GM18511 (cell line): Measurements from ENCODE around the gene FRMD6.

ENCODE experiments used
- ATAC-seq: cut with Tn5 transposase; IDR thresholded peaks from one replicate; pipeline ENCODE4 v1.9.1; 2021; ENCODE audit warnings: mild to moderate bottlenecking, moderate library complexity; ENCODE audit not compliant: unreplicated experiment

FRMD6 gene

GRCh38 chr14:51651388-51652167, at the start of gene FRMD6:
FRMD6 (plus strand) TSS chr14:51651910; CDS start chr14:51689837, 37,927 bp downstream.
- peak; percentile 78 for ATAC-seq

DNA sequence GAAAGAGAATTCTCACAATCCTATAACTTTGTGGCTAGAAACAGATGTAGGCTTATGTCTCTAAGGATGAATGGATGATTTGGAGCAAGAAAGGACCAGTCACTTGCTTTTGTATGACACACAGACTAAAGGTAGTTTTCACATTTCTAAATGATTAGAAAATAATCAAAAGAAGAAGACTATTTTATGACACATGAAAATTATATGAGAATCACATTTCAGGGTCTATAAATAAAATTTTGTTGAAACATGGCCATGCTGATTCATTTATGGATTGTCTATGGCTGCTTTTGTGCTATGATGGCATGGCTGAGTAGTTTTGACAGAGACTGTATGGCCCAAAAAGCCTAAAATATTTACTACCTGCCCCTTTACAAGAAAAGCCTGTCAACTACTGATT, 49.4 kb upstream of the FRMD6 start:
- no peak for ATAC-seq

- ATAC-seq, result no peak
Measured at GRCh38 chr14:51603495-51603894, 48.2 kb upstream of the FRMD6 start.

DNA sequence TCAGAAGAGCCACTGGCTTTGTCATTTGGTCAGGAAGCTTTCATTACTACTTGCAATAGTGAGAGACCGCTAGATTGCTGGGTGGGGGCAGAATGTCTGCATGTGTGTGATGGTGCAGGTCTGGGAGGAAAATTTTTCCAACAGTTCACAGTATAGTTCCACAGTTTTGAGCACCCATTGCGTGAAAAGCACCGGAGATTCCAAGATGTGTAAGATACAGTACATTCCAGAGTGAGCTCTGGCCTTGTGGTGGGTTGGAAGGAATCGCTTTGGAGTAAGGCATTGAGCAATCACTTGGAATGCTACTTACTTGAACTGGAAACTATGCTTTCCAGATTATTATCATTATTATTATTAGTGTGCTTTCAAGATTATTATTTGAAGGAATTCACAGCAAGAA, 47.6 kb upstream of the FRMD6 start:
- no peak for ATAC-seq

GRCh38 chr14:51605575-51605974, 46.1 kb upstream of the FRMD6 start:
- ATAC-seq, result no peak

DNA sequence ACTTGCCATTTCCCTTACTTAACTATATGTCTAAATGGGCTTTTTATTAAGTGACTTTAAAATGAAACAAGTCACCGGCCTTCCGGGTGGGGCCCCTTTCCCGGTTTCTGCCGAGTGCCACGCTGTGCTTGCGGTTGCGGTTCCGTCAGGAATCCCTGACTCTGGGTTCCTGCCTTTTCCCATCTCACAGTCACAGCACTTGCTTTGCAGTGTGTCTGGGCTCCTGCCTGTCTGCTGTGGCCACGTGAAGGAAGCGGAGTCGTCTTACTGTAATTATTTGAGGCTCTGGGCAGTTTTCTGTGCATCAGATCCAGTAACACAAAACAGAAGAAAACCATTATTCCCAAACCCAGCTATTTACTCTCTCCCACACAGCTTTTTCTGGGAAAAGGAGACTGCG, 44.0 kb upstream of the FRMD6 start:
- no peak for ATAC-seq

- ATAC-seq, result no peak
Measured at GRCh38 chr14:51609251-51609954, 42.3 kb upstream of the FRMD6 start.

DNA sequence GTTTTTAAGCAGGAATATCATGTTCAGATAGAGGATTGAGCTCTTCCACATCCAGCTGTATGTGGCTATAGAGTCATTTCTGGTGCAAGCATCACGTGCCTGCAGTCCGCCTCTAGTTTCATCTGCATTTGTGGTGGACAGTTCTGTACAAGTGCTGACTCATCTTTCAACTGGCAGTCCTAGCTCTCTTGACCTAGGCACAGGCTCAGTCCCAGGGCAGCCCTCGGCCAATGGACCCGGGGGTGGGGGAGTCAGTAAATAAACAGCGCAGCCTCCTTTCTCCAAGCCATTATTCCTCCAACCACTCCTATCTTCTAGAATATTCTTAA, 41.8 kb upstream of the FRMD6 start:
- ATAC-seq, result no peak

DNA sequence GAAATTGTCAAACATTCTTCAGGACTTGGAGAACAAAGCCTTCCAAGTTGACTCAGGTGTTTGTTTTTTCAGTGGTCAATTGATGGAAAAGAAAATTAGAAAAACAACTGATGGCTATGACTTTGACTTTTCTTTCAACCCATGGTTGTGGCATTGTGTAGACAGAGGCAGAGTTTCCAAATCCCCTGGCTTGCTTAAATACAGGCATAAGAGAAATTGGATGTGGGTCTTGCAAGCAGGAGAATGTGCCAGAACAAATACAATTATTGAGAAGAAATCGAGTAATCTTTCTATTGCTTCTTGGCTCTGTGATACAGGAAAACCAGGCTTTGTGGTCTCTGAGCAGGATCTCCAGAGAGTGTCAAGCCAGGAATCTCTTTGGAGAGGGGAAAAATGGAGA, 40.9 kb upstream of the FRMD6 start:
- no peak for ATAC-seq

DNA sequence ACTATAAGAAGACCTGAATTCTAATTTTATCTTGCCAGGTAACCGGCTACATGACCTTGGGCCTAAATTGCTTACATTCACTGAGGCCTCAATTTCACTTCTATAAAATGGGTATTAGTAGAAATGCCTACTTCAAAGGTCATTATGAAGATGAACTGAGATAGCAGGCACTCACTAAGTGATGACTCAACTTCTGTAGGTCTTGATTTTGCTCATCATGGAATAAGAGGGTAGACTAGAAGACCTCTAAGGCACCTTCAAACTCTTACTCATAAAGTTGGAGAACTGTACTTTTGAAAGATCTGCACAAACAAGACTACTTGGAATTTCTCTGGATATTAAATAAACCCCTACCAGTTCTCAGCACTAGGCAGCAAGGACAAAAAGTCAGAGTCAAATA, 39.3 kb upstream of the FRMD6 start:
- no peak for ATAC-seq

GRCh38 chr14:51613416-51613815, 38.3 kb upstream of the FRMD6 start:
- no peak for ATAC-seq

- ATAC-seq, result no peak
Measured at GRCh38 chr14:51614707-51615106, 37.0 kb upstream of the FRMD6 start.

GRCh38 chr14:51616256-51616655, 35.5 kb upstream of the FRMD6 start:
- no peak for ATAC-seq

DNA sequence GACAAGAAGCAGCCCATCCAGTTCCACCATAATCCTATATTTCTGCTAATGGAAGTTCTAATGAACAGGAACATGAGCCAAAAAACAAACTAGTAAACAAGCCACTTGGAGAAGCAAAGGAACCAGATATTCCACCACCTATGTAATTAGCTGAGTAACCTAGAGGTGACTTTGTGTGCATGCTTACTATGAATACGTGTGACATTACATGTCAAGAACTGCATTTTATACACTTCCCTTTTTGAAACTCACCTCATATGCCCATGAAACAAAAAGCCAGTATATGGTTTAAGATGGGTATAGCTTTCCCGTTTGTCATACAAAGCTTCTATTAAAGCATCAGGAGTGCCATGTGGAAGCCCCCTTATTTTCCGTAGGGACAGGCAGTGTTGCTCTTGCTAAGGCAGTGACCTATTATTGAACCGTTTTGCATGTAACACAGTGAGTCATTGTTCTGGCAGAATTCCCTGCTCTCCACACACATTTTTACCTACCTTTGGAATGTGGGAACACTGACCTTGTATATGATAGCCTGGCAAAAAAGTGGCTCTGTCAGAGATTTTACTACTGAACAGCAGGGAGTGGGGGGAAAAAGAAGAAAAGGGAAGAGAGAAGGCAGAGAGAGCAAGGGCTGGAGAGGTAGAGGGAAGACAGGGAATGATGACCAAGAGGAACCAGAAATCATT, 34.8 kb upstream of the FRMD6 start:
- ATAC-seq, result no peak

DNA sequence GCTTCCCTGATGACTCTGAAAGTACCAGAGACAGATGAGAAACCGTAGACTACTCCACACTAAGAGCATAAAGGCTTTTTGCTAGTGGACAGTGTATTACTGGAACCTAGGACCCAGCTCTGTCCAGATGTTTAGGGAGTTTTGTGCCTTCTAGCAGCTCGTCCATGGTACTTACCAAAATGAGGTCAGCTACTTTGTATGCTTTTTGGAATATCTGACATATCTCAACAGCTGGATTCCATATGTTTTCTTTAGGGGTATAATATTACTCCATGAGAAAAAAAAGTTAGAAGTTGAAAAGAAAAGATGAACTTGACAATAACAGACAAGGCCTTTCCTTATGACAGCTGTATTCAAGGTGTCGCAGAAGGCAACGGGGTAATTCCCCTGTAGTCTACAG, 32.1 kb upstream of the FRMD6 start:
- no peak for ATAC-seq

DNA sequence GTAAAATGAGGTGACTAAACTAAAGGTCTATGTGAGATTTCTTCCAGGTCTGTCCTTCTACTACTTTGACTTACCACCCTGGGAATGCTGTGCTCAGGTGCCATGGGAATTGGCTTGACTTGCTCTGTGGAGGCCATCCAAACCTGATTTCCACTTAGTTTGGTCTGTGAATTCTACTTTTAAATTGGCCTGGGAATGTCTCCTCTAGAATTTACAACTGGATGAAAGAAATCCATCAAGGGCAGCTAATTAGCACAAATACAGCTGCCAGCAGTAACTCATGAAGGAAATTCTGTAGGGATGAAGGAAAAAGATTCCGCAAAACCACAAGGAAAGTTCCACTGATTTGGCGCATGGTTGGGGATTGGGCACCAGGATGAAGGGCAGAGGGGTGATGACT, 31.7 kb upstream of the FRMD6 start:
- ATAC-seq, result no peak

DNA sequence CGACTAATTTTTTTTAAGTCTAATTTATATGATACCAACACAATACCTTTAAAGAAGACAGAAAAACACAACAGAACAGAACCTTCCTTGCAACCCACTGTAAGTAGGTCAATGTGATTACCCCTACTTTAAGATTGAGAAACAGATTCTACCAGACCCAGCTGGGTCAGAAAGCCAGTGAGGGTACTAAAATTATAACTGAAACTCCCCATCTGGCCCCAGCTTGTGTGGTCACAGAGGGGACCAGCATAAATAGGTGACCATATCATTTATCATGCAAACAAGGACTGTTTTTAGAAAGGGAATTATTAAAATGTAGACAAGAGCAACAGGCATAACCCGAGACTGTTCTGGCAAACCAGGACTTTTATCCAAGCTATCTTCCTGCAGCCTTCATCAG, 30.1 kb upstream of the FRMD6 start:
- ATAC-seq, result peak; percentile 66

DNA sequence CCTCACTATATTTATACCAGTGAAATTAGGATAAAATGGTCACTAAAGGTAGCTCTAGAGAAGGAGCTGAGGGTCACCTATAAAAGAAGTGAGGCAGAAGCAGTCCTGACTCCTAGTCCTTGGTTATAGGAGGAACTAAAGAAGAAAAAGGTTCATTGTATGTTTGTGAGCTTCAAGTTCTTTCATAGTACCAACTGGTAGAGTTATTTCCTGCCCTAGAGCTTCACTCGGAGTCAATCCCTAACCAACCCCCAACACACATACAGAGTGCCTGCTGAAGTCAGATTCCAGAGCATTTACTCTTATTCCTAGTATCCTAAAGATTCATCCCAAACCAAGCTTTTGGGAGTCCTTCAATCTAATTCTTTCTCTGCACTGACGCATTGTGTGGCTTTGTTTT, 29.3 kb upstream of the FRMD6 start:
- no peak for ATAC-seq

DNA sequence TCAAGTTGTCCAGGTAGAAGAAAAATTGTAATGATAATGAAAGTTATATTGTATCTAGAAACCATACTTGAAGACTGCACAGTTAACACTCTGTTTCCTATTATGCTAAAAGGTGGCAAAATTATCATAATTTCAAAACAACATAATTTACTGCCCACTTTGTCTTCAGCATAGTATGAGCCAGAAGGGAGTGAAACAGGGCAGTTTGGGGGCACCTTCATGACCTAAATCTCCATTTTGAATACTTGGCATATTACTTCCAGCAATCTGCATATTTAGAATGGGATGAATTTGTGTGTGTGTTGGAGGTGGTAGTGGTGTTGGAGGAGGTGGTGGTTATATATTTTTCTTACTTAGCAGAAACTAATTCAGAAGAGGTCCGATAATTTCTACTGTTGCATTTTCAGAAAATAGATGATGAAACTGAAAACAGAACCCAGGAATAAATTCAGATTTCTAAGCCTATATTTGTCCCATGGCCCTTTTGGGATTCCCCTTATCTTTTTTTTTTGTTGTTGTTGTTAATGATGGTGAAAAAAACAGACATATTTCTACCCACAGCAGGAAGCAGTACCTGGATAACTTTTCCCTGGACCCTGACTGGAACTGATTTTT, 26.6 kb upstream of the FRMD6 start:
- ATAC-seq, result no peak

GRCh38 chr14:51626185-51626584, 25.5 kb upstream of the FRMD6 start:
- no peak for ATAC-seq

DNA sequence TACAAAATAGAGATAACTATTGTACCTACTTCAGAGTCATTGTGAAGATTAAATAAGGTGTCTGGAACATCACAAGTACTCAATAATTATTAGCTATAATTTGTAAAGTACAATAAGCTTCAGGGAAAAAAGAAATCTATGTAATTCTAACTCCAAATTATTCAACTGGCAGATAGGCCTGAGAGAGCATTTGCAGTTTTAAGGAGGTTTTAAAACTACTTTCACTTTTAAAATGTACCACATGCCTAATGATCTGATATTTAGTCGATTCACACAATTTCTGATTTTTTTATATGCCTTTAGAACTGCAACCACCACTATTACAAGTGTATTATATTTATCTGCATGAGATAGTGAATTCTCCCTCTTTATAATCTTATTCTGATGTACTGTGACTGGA, 24.9 kb upstream of the FRMD6 start:
- ATAC-seq, result no peak

DNA sequence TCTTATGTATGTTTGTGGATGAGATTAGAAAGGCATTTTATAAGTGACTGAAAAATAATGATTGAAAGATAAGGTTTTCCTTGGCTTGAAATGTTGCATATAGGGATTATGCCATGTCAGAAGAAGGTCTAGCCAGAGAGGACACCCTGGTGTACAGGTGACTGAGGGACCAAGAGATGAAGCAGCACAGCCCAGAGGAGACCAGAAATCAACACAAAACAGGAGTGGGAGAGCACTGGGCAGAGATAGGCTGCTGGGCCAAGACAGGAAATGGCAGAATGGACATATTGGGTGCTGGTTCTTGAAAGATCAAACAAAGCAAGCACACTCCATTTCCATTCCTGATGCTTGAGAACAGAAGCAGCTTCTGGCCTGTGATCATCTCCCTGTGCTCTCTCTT, 24.4 kb upstream of the FRMD6 start:
- no peak for ATAC-seq
